ENCODE measurements around the gene MED13L.

Gene MED13L

DNA sequence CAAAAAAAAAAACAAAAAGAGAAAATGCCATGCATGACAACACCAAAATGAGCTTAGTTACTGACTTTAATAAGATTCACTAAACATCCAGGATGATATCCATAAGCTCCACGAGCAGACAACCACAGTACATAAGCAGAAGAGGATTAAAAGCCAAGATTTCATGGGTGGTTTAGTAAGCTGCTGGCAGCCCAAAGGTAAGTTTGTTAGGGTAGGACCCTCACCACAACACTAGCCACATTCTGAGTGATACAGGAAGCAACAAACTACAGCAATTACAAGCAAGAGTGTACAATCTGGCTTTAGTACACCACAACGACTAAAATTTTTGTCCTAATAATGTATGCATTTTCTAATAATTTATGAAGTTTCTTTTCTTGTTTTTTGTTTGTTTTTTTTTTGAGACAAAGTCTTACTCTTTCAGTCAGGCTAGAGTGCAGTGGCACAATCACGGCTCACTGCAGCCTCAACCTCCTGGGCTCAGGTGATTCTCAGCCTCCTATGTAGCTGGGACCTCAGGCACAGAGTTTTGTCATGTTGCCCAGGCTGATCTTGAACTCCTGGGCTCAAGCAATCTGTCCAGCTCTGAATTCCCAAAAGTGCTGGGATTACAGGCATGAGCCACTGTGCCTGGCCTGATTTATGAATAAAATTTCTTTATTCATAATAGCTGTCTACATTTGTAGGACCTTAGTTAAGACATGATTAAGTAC is 221.4 kb downstream of the MED13L start:
- TF ChIP-seq, protein P1, sequence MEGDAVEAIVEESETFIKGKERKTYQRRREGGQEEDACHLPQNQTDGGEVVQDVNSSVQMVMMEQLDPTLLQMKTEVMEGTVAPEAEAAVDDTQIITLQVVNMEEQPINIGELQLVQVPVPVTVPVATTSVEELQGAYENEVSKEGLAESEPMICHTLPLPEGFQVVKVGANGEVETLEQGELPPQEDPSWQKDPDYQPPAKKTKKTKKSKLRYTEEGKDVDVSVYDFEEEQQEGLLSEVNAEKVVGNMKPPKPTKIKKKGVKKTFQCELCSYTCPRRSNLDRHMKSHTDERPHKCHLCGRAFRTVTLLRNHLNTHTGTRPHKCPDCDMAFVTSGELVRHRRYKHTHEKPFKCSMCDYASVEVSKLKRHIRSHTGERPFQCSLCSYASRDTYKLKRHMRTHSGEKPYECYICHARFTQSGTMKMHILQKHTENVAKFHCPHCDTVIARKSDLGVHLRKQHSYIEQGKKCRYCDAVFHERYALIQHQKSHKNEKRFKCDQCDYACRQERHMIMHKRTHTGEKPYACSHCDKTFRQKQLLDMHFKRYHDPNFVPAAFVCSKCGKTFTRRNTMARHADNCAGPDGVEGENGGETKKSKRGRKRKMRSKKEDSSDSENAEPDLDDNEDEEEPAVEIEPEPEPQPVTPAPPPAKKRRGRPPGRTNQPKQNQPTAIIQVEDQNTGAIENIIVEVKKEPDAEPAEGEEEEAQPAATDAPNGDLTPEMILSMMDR (IDR thresholded peaks at IDR 0.05; ENCODE audit: low read depth, low read length), result no peak
- H3K4me3 ChIP-seq (ENCODE audit: low read depth, low read length), result no peak overlapping the region
- peaks cover 2% of the 10 kb centered on the region; the same call in 1 of the 2 replicates for H3K4me1 ChIP-seq
- H3K27me3 ChIP-seq, result no peaks in the 10 kb centered on the region
- H3K36me3 ChIP-seq, result no peaks in the 10 kb centered on the region
- H3K9me3 ChIP-seq, result no peaks in the 10 kb centered on the region
- no peak for DNase-seq

DNA sequence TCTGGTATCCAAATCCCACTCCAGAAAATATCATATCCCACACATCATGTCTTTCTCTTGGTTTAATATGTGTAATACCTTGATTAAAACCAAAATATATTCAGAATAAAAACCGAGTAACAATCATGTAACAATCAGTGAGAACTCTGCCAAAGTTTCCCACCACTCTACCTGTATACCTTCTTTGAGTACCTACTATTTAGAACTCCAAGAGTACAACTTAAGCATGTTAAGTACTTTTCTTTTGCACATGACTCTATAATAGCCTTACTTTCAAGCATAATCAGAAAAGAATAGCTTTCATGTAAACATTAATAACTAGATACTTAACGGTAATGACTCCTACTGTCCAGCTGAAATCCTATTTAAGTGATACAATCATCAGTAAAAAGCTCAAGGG is 223.2 kb downstream of the MED13L start:
- no peak overlapping the region for H3K4me3 ChIP-seq (ENCODE audit: low read depth, low read length)
- DNase-seq, result no peak
- H3K27me3 ChIP-seq, result no peaks in the 10 kb centered on the region
- H3K4me1 ChIP-seq, result peaks cover 2% of the 10 kb centered on the region; the same call in 1 of the 2 replicates
- no peaks in the 10 kb centered on the region for H3K9me3 ChIP-seq
- no peaks in the 10 kb centered on the region for H3K36me3 ChIP-seq
- TF ChIP-seq, protein P1 (IDR thresholded peaks at IDR 0.05; ENCODE audit: low read depth, low read length), result no peak

DNA sequence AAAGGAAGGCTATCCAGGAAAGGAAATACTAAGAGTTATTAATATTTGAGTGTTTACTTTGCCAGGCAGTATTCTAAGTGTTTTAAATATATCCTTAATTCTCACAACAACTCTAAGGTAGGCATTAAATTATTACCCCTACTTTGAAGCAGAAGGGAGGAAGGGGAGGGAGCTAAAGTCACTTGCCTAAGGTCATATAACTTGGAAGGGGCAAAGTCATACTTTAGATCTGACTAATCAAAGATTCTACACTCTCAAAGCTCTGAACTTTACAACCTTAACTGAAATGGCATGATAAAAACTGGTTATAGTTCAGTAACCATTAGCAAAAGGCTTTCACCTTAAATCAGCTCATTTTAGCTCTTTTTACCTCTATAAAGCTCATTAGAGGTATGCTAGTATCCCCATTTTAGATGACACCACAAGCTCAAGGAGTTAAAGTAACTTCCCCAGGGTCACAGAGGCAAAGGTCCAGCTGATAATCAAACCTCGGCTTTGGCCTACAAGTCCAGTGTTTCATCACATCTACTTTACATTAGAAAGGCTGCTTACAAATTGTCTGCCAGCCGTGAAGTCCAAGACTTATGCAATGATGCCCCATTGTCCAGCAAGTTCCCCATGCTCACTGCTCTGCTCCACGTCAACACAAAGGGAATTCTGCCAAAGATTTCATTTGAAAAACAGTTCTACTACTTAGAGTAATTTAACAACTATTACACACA is 223.9 kb downstream of the MED13L start:
- no peak for DNase-seq
- Histone ChIP-seq H3K36me3 (no peaks in the 10 kb centered on the region), H3K9me3 (no peaks in the 10 kb centered on the region), H3K27me3 (no peaks in the 10 kb centered on the region), H3K4me3 (ENCODE audit: low read depth, low read length) (no peak overlapping the region), H3K4me1 (peaks cover 2% of the 10 kb centered on the region; the same call in 1 of the 2 replicates)
- TF ChIP-seq, protein P1 (IDR thresholded peaks at IDR 0.05; ENCODE audit: low read depth, low read length), result no peak

DNA sequence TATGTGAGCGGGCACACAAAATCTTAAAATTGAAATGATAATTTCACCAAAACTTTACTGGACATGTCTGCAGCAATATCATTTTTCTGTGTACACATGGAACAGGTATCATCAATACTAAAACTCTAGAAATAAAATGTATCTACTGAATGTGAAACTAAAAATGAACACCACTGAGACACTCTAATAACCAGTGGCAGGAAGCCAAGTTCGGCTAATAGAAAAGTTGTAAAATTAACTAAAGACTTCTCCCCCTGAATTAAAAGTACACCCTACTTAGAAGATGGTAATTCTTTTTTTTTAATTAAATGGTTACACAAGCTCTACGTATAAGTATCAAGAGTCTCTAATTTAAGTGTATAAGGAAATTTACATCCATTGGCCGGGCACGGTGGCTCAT is 227.2 kb downstream of the MED13L start:
- Histone ChIP-seq H3K36me3 (no peaks in the 10 kb centered on the region), H3K4me3 (ENCODE audit: low read depth, low read length) (no peak overlapping the region), H3K9me3 (no peaks in the 10 kb centered on the region), H3K4me1 (no peaks in the 10 kb centered on the region; the same call in none of the 2 replicates), H3K27me3 (no peaks in the 10 kb centered on the region)
- no peak for DNase-seq
- TF ChIP-seq, protein P1 (IDR thresholded peaks at IDR 0.05; ENCODE audit: low read depth, low read length), result no peak

DNA sequence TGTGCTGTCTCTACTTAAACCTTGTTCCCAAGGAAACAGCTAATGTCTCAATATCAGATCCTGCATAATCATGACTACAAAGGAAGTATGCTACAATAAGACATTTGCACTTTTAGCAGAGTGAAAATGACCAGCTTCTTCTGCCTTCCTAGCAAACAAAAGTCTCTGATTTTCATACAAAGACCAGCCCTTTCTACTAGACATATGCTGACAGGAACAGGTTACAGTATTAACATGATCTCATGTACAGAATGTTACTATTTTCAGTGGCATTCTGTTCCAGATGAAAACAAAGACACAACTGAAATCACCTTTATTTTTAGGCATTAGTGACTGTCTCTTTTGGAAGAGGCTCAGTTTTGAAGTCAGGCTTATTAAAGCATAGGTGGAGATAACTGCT is 228.6 kb downstream of the MED13L start:
- TF ChIP-seq, protein P1 (IDR thresholded peaks at IDR 0.05; ENCODE audit: low read depth, low read length), result no peak
- Histone ChIP-seq H3K4me1 (peaks cover 7% of the 10 kb centered on the region), H3K4me3 (ENCODE audit: low read depth, low read length) (no peak overlapping the region), H3K36me3 (no peaks in the 10 kb centered on the region), H3K27me3 (no peaks in the 10 kb centered on the region), H3K9me3 (no peaks in the 10 kb centered on the region)
- DNase-seq, result no peak

DNA sequence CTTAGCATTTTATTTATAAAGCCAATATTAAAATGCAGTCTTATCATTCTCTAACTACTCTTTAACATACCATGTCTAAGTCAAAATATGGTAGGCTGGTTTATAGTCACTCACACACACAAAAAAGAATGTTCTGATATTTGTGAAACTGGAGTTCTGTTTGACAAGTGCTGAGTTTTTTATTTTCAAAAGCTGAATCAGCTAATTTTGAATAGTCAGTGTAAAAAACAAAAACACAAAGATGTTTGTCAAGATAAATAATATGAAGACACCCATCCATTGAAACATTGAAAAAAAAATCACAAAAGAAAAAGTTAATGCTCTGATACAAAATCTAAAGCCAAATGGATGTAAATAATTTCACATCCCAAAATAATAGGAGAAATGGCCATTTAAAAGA is 231.5 kb downstream of the MED13L start:
- DNase-seq, result no peak
- Histone ChIP-seq H3K27me3 (no peaks in the 10 kb centered on the region), H3K9me3 (no peaks in the 10 kb centered on the region), H3K4me3 (ENCODE audit: low read depth, low read length) (no peak overlapping the region), H3K36me3 (no peaks in the 10 kb centered on the region), H3K4me1 (peaks cover 17% of the 10 kb centered on the region)
- TF ChIP-seq, protein P1 (IDR thresholded peaks at IDR 0.05; ENCODE audit: low read depth, low read length), result no peak

All from BE2C (cell line).